Brain pericyte (primary cell): Measurements from ENCODE around the gene TP53TG5.

Experiments
- DNase-seq: peaks from one replicate; pipeline ENCODE4 v3.0.0-alpha.2; 2012; ENCODE audit warnings: low read depth, low spot score

TP53TG5 gene

GRCh38 chr20:45325371-45325770 is 52.8 kb downstream of the TP53TG5 start:
- DNase-seq, result no peak

- no peak for DNase-seq
Observed at GRCh38 chr20:45323731-45324130, 54.4 kb downstream of the TP53TG5 start.

GRCh38 chr20:45322952-45323383 is 55.2 kb downstream of the TP53TG5 start:
- DNase-seq, result no peak
